ENCODE measurements around the gene MYH11.

DNA sequence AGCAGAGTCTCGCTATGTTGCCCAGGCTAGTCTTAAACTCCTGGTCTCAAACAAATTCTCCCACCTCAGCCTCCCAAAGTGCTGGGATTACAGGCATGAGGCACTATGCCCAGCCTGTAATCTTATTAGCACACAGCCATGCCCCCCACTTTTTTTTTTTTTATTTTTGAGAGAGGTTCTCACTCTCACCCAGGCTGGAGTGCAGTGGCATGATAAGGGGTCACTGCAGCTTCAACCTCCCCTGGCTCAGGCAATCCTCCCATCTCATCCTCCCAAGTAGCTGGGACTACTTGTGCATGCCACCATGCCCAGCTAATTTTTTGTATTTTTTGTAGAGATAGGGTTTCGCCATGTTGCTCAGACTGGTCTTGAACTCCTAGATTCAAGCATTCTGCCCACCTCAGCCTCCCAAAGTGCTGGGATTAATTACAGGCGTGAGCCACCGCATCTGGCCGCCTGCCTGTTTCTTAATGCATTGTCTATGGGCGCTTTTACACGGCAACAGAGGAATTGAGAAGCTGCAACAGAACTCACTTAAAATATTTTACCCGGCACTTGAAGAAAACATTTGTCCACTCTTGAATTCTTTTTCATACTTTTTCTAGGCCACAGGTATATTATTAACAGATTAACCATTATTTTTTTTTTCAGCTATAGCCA, 40.4 kb upstream of the MYH11 start:
- TF ChIP-seq, protein P1, sequence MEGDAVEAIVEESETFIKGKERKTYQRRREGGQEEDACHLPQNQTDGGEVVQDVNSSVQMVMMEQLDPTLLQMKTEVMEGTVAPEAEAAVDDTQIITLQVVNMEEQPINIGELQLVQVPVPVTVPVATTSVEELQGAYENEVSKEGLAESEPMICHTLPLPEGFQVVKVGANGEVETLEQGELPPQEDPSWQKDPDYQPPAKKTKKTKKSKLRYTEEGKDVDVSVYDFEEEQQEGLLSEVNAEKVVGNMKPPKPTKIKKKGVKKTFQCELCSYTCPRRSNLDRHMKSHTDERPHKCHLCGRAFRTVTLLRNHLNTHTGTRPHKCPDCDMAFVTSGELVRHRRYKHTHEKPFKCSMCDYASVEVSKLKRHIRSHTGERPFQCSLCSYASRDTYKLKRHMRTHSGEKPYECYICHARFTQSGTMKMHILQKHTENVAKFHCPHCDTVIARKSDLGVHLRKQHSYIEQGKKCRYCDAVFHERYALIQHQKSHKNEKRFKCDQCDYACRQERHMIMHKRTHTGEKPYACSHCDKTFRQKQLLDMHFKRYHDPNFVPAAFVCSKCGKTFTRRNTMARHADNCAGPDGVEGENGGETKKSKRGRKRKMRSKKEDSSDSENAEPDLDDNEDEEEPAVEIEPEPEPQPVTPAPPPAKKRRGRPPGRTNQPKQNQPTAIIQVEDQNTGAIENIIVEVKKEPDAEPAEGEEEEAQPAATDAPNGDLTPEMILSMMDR (optimal IDR thresholded peaks at IDR 0.05 in 1 of 3, IDR thresholded peaks at IDR 0.05 in 1 of 3, conservative IDR thresholded peaks at IDR 0.05 in 1 of 3; ENCODE audit: extremely low read depth in 1 of 3, insufficient read depth in 2 of 3, low read length in 3 of 3): no peak
- TF ChIP-seq EZH2 (IDR thresholded peaks at IDR 0.05; ENCODE audit: low read length): no peak
